Measurements from ENCODE around the gene INSC.

INSC gene

DNA sequence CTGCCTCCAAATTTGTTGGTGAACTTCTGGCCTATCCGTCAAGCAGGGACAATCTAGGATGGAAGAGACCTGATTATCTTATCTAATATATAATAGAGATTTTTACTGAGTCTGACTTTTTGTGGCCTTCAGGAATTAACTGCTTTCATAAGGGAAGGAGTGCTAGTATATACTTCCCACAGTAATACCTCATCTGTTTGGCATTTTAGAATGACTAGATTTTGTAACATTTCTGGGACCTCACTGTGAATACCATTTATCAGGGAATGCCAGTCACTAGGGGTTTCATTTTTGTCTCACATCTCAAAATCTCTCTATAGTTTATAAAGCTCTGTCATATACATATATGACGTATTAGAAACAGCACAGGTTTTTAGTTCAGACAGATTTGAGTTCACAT lies 114.3 kb downstream of the INSC start:
- no peak overlapping the region for H2BK15ac ChIP-seq (replicated peaks; ENCODE audit: low read depth)
- no CpG with 5 or more reads among the region's 2 CpGs for WGBS (ENCODE audit: extremely low coverage, insufficient coverage, low lambda C conversion rate)
- H3K23ac ChIP-seq (ENCODE audit: low read length): no peak overlapping the region
- no peaks in the 10 kb centered on the region for H3K36me3 ChIP-seq (ENCODE audit: control insufficient read depth, insufficient read depth, low read length)
- no peak overlapping the region for H4K8ac ChIP-seq (ENCODE audit: low read depth, low read length)
- H3K27ac ChIP-seq (ENCODE audit: low read depth, low read length): no peak overlapping the region
- no peak overlapping the region for H3K4me3 ChIP-seq (ENCODE audit: low read length)
- H2AK5ac ChIP-seq (ENCODE audit: low read length): no peak overlapping the region
- no peak overlapping the region for H4K5ac ChIP-seq (ENCODE audit: low read length)
- H3K4ac ChIP-seq (ENCODE audit: low read depth, low read length): no peak overlapping the region
- no peaks in the 10 kb centered on the region for H3K79me1 ChIP-seq (ENCODE audit: low read length)
- H3K4me1 ChIP-seq (ENCODE audit: control insufficient read depth, low read depth, low read length): no peaks in the 10 kb centered on the region
- no peaks in the 10 kb centered on the region for H3K27me3 ChIP-seq (ENCODE audit: insufficient read depth, low read length, poor library complexity)
- DNase-seq: no peak
- no peak overlapping the region for H3K4me2 ChIP-seq (ENCODE audit: low read length)
- H3K9ac ChIP-seq (ENCODE audit: low read length): no peak overlapping the region
- no peak overlapping the region for H2BK5ac ChIP-seq (ENCODE audit: low read length)
- no peak overlapping the region for H2BK120ac ChIP-seq (ENCODE audit: low read depth, low read length)
- no peak overlapping the region for H3K56ac ChIP-seq (ENCODE audit: low read length)
- no peak overlapping the region for H3K18ac ChIP-seq (ENCODE audit: low read length)
- H3K79me2 ChIP-seq (ENCODE audit: control insufficient read depth, insufficient read depth, low read length): no peaks in the 10 kb centered on the region

- Histone ChIP-seq H3K79me1 (ENCODE audit: low read length) (no peaks in the 10 kb centered on the region), H2AK5ac (ENCODE audit: low read length) (no peak overlapping the region), H2BK120ac (ENCODE audit: low read depth, low read length) (no peak overlapping the region), H3K9ac (ENCODE audit: low read length) (no peak overlapping the region), H3K4me1 (ENCODE audit: control insufficient read depth, low read depth, low read length) (peaks cover 5% of the 10 kb centered on the region), H4K5ac (ENCODE audit: low read length) (no peak overlapping the region), H3K27ac (ENCODE audit: low read depth, low read length) (no peak overlapping the region), H2BK15ac (replicated peaks; ENCODE audit: low read depth) (no peak overlapping the region), H2BK5ac (ENCODE audit: low read length) (no peak overlapping the region), H3K79me2 (ENCODE audit: control insufficient read depth, insufficient read depth, low read length) (no peaks in the 10 kb centered on the region), H3K23ac (ENCODE audit: low read length) (no peak overlapping the region), H3K18ac (ENCODE audit: low read length) (no peak overlapping the region), H3K27me3 (ENCODE audit: insufficient read depth, low read length, poor library complexity) (no peaks in the 10 kb centered on the region), H3K4ac (ENCODE audit: low read depth, low read length) (no peak overlapping the region), H3K56ac (ENCODE audit: low read length) (no peak overlapping the region), H3K4me2 (ENCODE audit: low read length) (no peak overlapping the region), H3K4me3 (ENCODE audit: low read length) (no peak overlapping the region), H4K8ac (ENCODE audit: low read depth, low read length) (no peak overlapping the region), H3K36me3 (ENCODE audit: control insufficient read depth, insufficient read depth, low read length) (no peaks in the 10 kb centered on the region)
- WGBS (ENCODE audit: extremely low coverage, insufficient coverage, low lambda C conversion rate): no CpG with 5 or more reads among the region's 4 CpGs
- no peak for DNase-seq
These were observed 117.8 kb downstream of the INSC start for GRCh38 chr11:15232496-15232895.

- Histone ChIP-seq H2AK5ac (ENCODE audit: low read length) (no peak overlapping the region), H2BK15ac (replicated peaks; ENCODE audit: low read depth) (no peak overlapping the region), H3K18ac (ENCODE audit: low read length) (no peak overlapping the region), H2BK5ac (ENCODE audit: low read length) (no peak overlapping the region), H3K4me2 (ENCODE audit: low read length) (no peak overlapping the region), H3K79me2 (ENCODE audit: control insufficient read depth, insufficient read depth, low read length) (no peaks in the 10 kb centered on the region), H3K27ac (ENCODE audit: low read depth, low read length) (no peak overlapping the region), H2BK120ac (ENCODE audit: low read depth, low read length) (no peak overlapping the region), H4K5ac (ENCODE audit: low read length) (no peak overlapping the region), H3K79me1 (ENCODE audit: low read length) (no peaks in the 10 kb centered on the region), H3K56ac (ENCODE audit: low read length) (no peak overlapping the region), H3K4me1 (ENCODE audit: control insufficient read depth, low read depth, low read length) (peaks cover 5% of the 10 kb centered on the region), H3K27me3 (ENCODE audit: insufficient read depth, low read length, poor library complexity) (no peaks in the 10 kb centered on the region), H3K4ac (ENCODE audit: low read depth, low read length) (no peak overlapping the region), H3K9ac (ENCODE audit: low read length) (no peak overlapping the region), H4K8ac (ENCODE audit: low read depth, low read length) (no peak overlapping the region), H3K23ac (ENCODE audit: low read length) (no peak overlapping the region), H3K4me3 (ENCODE audit: low read length) (no peak overlapping the region), H3K36me3 (ENCODE audit: control insufficient read depth, insufficient read depth, low read length) (no peaks in the 10 kb centered on the region)
- no peak for DNase-seq
- no CpG with 5 or more reads among the region's 8 CpGs for WGBS (ENCODE audit: extremely low coverage, insufficient coverage, low lambda C conversion rate)
These were observed 118.8 kb downstream of the INSC start for GRCh38 chr11:15233371-15234165.

- Histone ChIP-seq H3K4me1 (ENCODE audit: control insufficient read depth, low read depth, low read length) (peaks cover 5% of the 10 kb centered on the region), H2BK120ac (ENCODE audit: low read depth, low read length) (no peak overlapping the region), H3K4me2 (ENCODE audit: low read length) (no peak overlapping the region), H2BK5ac (ENCODE audit: low read length) (no peak overlapping the region), H3K18ac (ENCODE audit: low read length) (no peak overlapping the region), H3K23ac (ENCODE audit: low read length) (no peak overlapping the region), H3K4me3 (ENCODE audit: low read length) (no peak overlapping the region), H4K5ac (ENCODE audit: low read length) (no peak overlapping the region), H4K8ac (ENCODE audit: low read depth, low read length) (no peak overlapping the region), H2BK15ac (replicated peaks; ENCODE audit: low read depth) (no peak overlapping the region), H3K56ac (ENCODE audit: low read length) (no peak overlapping the region), H3K27me3 (ENCODE audit: insufficient read depth, low read length, poor library complexity) (no peaks in the 10 kb centered on the region), H3K27ac (ENCODE audit: low read depth, low read length) (no peak overlapping the region), H3K79me1 (ENCODE audit: low read length) (no peaks in the 10 kb centered on the region), H3K36me3 (ENCODE audit: control insufficient read depth, insufficient read depth, low read length) (no peaks in the 10 kb centered on the region), H3K79me2 (ENCODE audit: control insufficient read depth, insufficient read depth, low read length) (no peaks in the 10 kb centered on the region), H3K9ac (ENCODE audit: low read length) (no peak overlapping the region), H3K4ac (ENCODE audit: low read depth, low read length) (no peak overlapping the region), H2AK5ac (ENCODE audit: low read length) (no peak overlapping the region)
- DNase-seq: no peak
- WGBS (ENCODE audit: extremely low coverage, insufficient coverage, low lambda C conversion rate): no CpG with 5 or more reads among the region's 3 CpGs
These were observed 120.1 kb downstream of the INSC start for GRCh38 chr11:15234796-15235195.

- Histone ChIP-seq H3K4me2 (ENCODE audit: low read length) (no peak overlapping the region), H3K36me3 (ENCODE audit: control insufficient read depth, insufficient read depth, low read length) (no peaks in the 10 kb centered on the region), H3K18ac (ENCODE audit: low read length) (no peak overlapping the region), H3K79me1 (ENCODE audit: low read length) (no peaks in the 10 kb centered on the region), H4K5ac (ENCODE audit: low read length) (no peak overlapping the region), H4K8ac (ENCODE audit: low read depth, low read length) (no peak overlapping the region), H3K79me2 (ENCODE audit: control insufficient read depth, insufficient read depth, low read length) (no peaks in the 10 kb centered on the region), H3K27ac (ENCODE audit: low read depth, low read length) (no peak overlapping the region), H2BK120ac (ENCODE audit: low read depth, low read length) (no peak overlapping the region), H2BK5ac (ENCODE audit: low read length) (no peak overlapping the region), H3K9ac (ENCODE audit: low read length) (no peak overlapping the region), H3K4ac (ENCODE audit: low read depth, low read length) (no peak overlapping the region), H2AK5ac (ENCODE audit: low read length) (no peak overlapping the region), H2BK15ac (replicated peaks; ENCODE audit: low read depth) (no peak overlapping the region), H3K27me3 (ENCODE audit: insufficient read depth, low read length, poor library complexity) (no peaks in the 10 kb centered on the region), H3K4me3 (ENCODE audit: low read length) (no peak overlapping the region), H3K4me1 (ENCODE audit: control insufficient read depth, low read depth, low read length) (peaks cover 5% of the 10 kb centered on the region), H3K56ac (ENCODE audit: low read length) (no peak overlapping the region), H3K23ac (ENCODE audit: low read length) (no peak overlapping the region)
- DNase-seq: peak; percentile 57
- no CpG with 5 or more reads among the region's 4 CpGs for WGBS (ENCODE audit: extremely low coverage, insufficient coverage, low lambda C conversion rate)
These were observed 121.8 kb downstream of the INSC start for GRCh38 chr11:15236559-15236958.

GRCh38 chr11:15238856-15239255 lies 124.1 kb downstream of the INSC start:
- Histone ChIP-seq H3K27me3 (ENCODE audit: insufficient read depth, low read length, poor library complexity) (no peaks in the 10 kb centered on the region), H3K27ac (ENCODE audit: low read depth, low read length) (no peak overlapping the region), H2AK5ac (ENCODE audit: low read length) (no peak overlapping the region), H2BK15ac (replicated peaks; ENCODE audit: low read depth) (no peak overlapping the region), H3K4me3 (ENCODE audit: low read length) (no peak overlapping the region), H2BK120ac (ENCODE audit: low read depth, low read length) (no peak overlapping the region), H3K4ac (ENCODE audit: low read depth, low read length) (no peak overlapping the region), H4K8ac (ENCODE audit: low read depth, low read length) (no peak overlapping the region), H2BK5ac (ENCODE audit: low read length) (no peak overlapping the region), H3K4me2 (ENCODE audit: low read length) (no peak overlapping the region), H3K18ac (ENCODE audit: low read length) (no peak overlapping the region), H3K23ac (ENCODE audit: low read length) (no peak overlapping the region), H3K4me1 (ENCODE audit: control insufficient read depth, low read depth, low read length) (peaks cover 5% of the 10 kb centered on the region), H3K79me2 (ENCODE audit: control insufficient read depth, insufficient read depth, low read length) (no peaks in the 10 kb centered on the region), H3K36me3 (ENCODE audit: control insufficient read depth, insufficient read depth, low read length) (no peaks in the 10 kb centered on the region), H3K9ac (ENCODE audit: low read length) (no peak overlapping the region), H3K56ac (ENCODE audit: low read length) (no peak overlapping the region), H3K79me1 (ENCODE audit: low read length) (no peaks in the 10 kb centered on the region), H4K5ac (ENCODE audit: low read length) (no peak overlapping the region)
- no peak for DNase-seq
- WGBS (ENCODE audit: extremely low coverage, insufficient coverage, low lambda C conversion rate): no CpG with 5 or more reads among the region's 7 CpGs

Measured in mesendoderm (in vitro differentiated cells).